GM18951 (cell line): Measurements from ENCODE around the gene COPE.

Experiments used
- POLR2A ChIP-seq: IDR thresholded peaks from 4 replicates; pipeline ENCODE4 v1.6.1; 2011; ENCODE audit warnings: mild to moderate bottlenecking; ENCODE audit not compliant: insufficient read length, insufficient read depth; ENCODE audit errors: extremely low read depth
- in situ Hi-C: fragments of 300-500 bp; cut with MboI; formaldehyde crosslinking; loops from one replicate; pipeline ENCODE4 v1.12.0; 2022; ENCODE audit warnings: low sequenced_read_pairs, mixed read lengths, inconsistent platforms; ENCODE audit not compliant: unreplicated experiment

Gene COPE

DNA sequence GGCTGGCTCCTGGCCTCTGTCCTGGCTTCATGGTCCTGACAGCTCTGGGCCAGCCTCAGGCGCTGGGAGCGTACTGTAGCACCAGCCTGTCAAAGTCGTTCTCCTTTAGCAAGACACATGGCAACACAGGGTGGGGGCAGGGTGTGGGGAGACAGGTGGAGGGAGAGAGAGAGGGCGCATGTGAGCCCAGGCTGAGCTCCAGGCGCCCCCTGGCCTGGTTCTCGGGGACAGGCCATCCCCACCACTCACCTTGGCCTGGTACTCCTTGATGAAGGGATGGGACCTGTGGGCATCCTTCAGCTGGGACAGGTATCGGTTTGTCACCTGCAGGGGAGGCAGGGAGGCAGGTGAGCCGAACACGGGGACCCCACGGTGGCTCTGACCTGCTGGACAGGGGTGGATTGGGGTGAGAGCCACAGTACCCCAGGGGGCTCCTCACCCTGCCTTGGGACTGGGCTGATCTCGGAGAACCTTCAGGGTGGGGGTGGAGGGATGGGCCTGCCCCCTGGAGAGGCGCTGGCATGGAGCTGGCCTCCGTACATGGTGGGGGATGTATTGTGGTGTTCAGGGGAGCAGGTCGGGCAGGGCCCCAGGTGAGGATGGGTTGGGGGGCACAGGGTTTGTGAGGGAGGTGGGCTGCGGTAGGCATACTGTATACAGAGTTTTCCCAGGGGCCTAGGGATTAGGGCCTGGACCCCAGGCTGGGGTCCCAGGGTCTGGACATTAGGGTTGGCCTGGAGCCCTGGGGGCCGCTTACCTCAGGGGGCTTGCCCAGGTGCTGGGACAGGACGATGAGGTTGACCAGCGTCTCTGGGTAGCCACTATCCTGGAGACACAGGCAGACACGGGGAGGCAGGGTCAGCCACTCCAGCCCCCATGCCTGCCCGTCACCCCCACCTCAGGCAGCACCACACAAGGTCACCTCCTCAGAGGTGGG lies 19.3 kb downstream of the COPE start:
- no peak for TF ChIP-seq POLR2A
- in situ Hi-C loops, result no loop called here

- TF ChIP-seq POLR2A, result no peak
- in situ Hi-C loops, result no loop called here
Observed at GRCh38 chr19:18898607-18899408, 20.4 kb downstream of the COPE start.

DNA sequence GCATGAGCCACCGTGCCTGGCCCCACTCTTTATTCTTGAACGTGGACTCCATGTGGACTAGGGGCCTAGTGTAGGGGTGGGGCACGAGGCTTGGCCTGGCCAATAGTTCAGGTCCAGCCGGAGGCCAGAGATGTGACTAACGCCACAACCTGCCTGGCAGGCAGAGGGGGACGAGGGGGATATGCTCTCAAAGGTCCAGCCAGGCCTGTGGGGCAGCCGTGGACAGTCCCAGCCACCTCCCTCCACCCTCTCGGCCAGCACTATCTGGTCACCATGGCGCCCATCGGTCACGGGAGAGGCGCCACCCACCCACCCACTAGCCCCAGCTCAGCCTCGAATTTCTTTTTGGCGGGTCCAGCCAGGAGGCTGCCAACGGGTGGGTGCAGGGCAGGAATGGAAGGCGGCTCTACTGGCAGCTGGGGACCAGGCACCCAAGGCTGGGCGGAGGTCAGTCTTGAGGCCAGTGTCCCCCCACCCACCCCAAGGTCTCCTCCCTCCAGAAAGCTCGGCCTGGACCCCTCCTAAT lies 21.0 kb downstream of the COPE start:
- in situ Hi-C loops, result no loop called here
- no peak for TF ChIP-seq POLR2A

DNA sequence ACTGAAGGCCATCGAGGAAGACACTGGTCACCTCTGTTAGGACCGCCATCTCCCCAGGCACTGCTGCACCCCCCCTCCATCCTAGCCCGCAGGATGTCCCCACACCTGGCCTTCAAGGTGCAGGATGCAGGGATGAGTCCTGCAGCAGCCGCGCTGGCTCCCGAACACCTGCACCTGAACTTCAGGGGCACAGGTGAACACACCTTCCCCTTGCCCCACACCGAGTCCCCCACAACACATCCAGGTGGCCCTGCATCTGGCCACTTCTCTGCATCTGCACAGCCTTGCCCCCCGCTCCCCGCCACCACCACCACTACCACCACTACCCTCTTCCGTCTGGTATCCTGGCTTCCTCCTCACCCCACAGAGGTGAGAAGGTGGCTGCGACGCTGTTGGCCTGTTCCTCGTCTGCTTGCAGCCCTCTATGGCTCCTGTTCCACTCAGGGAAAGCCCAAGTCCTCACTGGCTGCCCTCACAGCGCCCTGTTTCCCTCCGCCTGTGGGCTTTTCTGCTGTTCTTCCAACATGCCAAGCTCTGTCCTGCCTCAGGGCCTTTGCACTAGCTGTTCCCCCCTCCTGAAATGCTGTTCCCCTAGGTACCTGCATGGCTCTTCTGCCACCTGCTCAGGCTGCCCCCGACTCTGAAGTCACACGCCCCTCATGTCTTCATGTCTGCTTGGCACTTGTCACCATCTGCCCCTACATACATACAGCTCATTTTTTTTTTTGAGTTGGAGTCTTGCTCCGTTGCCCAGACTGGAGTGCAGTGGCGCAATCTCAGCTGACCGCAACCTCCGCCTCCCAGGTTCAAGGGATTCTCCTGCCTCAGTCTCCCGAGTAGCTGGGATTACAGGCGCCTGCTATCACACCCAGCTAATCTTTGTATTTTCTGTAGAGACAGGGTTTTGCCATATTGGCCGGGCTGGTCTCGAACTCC lies 21.8 kb downstream of the COPE start:
- in situ Hi-C loops, result no loop called here

DNA sequence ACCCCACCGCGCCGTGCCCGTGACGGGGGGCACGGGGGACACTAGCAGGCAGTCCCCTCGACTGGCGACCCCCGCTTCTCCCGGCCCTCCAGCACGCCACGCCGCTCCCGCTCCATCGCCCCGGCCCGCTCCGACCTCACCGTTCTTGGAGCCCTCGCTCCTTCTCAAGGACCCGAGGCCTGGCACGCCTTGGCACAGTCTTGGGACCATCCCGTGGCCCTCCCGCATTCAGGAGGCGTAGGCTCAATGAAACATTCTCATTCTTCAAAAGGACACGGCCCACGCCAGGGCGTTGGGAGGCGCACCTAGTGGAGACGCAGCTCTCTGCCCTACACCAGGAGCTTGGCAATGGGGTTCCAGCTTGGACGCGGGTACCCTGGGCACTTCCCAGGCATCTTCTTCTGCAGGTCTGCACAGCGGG lies 22.8 kb downstream of the COPE start:
- in situ Hi-C loops, result no loop called here
- no peak for TF ChIP-seq POLR2A

More for the DNA sequence above, 21.8 kb downstream of the COPE start:
- TF ChIP-seq POLR2A, result no peak

DNA sequence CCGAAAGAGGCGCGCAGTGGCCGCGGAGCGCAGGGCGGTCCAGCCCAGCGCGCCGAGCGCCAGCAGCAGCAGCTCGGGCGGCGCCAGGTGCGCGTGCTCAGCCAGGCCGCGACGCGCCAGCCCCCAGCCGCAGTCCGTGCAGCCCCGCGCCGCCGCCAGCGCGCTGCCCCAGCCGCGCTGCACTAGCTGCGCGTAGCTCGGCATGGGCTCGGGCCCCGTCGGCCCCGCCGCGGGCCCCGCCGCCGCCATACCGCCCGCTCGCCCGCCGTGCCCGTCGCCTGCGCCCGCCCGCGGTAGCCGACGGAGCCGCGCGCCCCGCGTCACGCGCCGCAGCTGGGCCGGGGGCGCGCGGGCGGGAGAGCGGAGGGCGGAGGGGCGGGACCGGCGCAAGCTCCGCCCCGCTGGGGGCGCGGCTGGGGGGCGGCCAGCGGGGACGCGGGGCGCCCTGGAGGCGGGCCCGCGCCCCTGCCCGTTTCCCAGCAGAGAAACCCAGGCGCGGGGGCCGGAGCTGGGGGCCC lies 23.3 kb downstream of the COPE start, which contains the start of gene CERS1:
CERS1 (minus strand) TSS at position 335 of the 518 bp plus-strand sequence; CDS start at position 249, 86 bp downstream.
- in situ Hi-C loops, result no loop called here
- no peak for TF ChIP-seq POLR2A

- in situ Hi-C loops, result no loop called here
- TF ChIP-seq POLR2A, result no peak
Observed at GRCh38 chr19:18895038-18895823, 24.0 kb downstream of the COPE start.

DNA sequence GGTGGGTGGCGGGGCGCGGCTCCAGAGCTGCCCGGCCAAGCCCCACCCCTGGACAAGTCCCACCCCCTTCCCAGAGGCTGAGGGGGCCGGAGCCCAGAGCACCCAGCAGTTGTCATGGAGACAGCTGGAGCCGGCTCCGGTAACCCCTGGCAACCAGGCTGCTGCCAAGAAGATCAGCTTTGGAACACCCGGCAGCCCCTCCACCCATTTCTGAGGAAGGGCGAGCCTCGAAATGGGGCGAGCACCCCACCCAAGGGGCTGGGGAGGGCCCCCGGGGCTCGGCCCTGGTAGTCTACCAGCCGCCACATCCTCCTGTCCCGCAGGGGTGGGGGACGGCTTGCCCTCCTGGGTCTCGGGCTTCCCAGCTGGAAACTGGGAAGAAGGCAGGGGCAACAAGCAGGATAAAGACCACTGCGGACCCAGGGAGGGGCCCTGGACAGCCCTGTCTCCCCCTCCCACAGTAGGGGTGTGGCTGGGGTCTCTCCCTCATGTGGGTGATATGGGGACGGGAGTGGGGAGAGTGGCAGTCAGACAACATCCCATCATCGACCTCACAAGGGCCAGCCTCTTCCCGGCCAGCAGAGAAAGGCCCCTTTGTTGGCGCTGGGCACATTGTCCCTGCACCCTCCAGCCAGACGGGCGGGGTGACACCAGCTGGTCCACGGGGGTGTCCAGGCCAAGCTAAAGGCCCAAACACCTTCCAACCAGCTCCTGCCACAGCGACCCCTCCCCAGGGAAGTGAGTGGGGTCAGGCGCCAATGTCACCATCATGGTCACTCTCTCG lies 24.7 kb downstream of the COPE start:
- no peak for TF ChIP-seq POLR2A
- in situ Hi-C loops, result no loop called here

GRCh38 chr19:18893587-18894253 lies 25.5 kb downstream of the COPE start:
- in situ Hi-C loops, result no loop called here
- no peak for TF ChIP-seq POLR2A

GRCh38 chr19:18889949-18890745 lies 29.0 kb downstream of the COPE start:
- no peak for TF ChIP-seq POLR2A
- in situ Hi-C loops, result no loop called here
